HTERT RPE-1 (cell line): ENCODE results near the gene PARN.
"Not testable (repeated sequence)": the region's sequence is repeated elsewhere in the genome, so short reads cannot be mapped to it uniquely, and the experiment has no call there.

ENCODE experiments used
- in situ Hi-C: fragments of 300-500 bp; cut with MboI; formaldehyde crosslinking; loops from 4 replicates; pipeline ENCODE4 v1.14.3; 2020; ENCODE audit warnings: low sequenced_read_pairs

The PARN gene

GRCh38 chr16:14629919-14630619 lies at the start of gene PARN:
TSS of gene PARN (minus strand) at chr16:14630260. CDS start at chr16:14630125, 135 bp downstream.
- in situ Hi-C loops = no loop called here

- in situ Hi-C loops = no loop called here
These were observed 48.9 kb upstream of the PARN start for GRCh38 chr16:14678748-14679497.

- in situ Hi-C loops = no loop called here
These were observed 47.6 kb upstream of the PARN start for GRCh38 chr16:14677627-14678026.

GRCh38 chr16:14676633-14677032 lies 46.6 kb upstream of the PARN start:
- in situ Hi-C loops = no loop called here

- in situ Hi-C loops = no loop called here
These were observed 42.4 kb upstream of the PARN start for GRCh38 chr16:14672403-14672971.

GRCh38 chr16:14669776-14670175 lies 39.7 kb upstream of the PARN start:
- in situ Hi-C loops = no loop called here

- in situ Hi-C loops = no loop called here
These were observed 38.6 kb upstream of the PARN start for GRCh38 chr16:14668556-14669223.

- in situ Hi-C loops = no loop called here
These were observed 37.5 kb upstream of the PARN start for GRCh38 chr16:14667347-14668266.

- in situ Hi-C loops = no loop called here
These were observed 28.0 kb upstream of the PARN start for GRCh38 chr16:14658063-14658462.

- in situ Hi-C loops = no loop called here
These were observed 22.7 kb upstream of the PARN start for GRCh38 chr16:14652726-14653125.

- in situ Hi-C loops = no loop called here
These were observed 20.6 kb upstream of the PARN start for GRCh38 chr16:14650629-14651028.

GRCh38 chr16:14649816-14650215 lies 19.8 kb upstream of the PARN start:
- in situ Hi-C loops = no loop called here

- in situ Hi-C loops = no loop called here
These were observed 11.9 kb upstream of the PARN start for GRCh38 chr16:14641926-14642325.

GRCh38 chr16:14641206-14641605 lies 11.1 kb upstream of the PARN start:
- in situ Hi-C loops = no loop called here

GRCh38 chr16:14640538-14640937 lies 10.5 kb upstream of the PARN start:
- in situ Hi-C loops = no loop called here

GRCh38 chr16:14636951-14637240 lies 6.8 kb upstream of the PARN start:
- in situ Hi-C loops = not testable (repeated sequence)

- in situ Hi-C loops = not testable (repeated sequence)
These were observed 6.3 kb upstream of the PARN start for GRCh38 chr16:14636179-14636950.

GRCh38 chr16:14635395-14636165 lies 5.5 kb upstream of the PARN start:
- in situ Hi-C loops = no loop called here

- in situ Hi-C loops = no loop called here
These were observed 4.3 kb upstream of the PARN start for GRCh38 chr16:14634389-14634725.
